Fibroblast of pulmonary artery (primary cell): ENCODE data around the gene RNF224.

Experiments used
- DNase-seq: peaks from one replicate; pipeline ENCODE4 v3.0.0-alpha.2; 2010; ENCODE audit warnings: low read depth
- H3K4me3 ChIP-seq: replicated peaks from 2 replicates; pipeline ENCODE4 v1.5.1; 2011; ENCODE audit warnings: low read depth, mild to moderate bottlenecking, control low read depth, low read length, moderate library complexity
- TF ChIP-seq, protein P1 (sequence below): IDR thresholded peaks from 2 replicates; pipeline ENCODE4 v1.5.1; 2011; ENCODE audit warnings: mild to moderate bottlenecking, control low read depth, low read length, inconsistent platforms; ENCODE audit errors: missing control alignments

Gene RNF224

DNA sequence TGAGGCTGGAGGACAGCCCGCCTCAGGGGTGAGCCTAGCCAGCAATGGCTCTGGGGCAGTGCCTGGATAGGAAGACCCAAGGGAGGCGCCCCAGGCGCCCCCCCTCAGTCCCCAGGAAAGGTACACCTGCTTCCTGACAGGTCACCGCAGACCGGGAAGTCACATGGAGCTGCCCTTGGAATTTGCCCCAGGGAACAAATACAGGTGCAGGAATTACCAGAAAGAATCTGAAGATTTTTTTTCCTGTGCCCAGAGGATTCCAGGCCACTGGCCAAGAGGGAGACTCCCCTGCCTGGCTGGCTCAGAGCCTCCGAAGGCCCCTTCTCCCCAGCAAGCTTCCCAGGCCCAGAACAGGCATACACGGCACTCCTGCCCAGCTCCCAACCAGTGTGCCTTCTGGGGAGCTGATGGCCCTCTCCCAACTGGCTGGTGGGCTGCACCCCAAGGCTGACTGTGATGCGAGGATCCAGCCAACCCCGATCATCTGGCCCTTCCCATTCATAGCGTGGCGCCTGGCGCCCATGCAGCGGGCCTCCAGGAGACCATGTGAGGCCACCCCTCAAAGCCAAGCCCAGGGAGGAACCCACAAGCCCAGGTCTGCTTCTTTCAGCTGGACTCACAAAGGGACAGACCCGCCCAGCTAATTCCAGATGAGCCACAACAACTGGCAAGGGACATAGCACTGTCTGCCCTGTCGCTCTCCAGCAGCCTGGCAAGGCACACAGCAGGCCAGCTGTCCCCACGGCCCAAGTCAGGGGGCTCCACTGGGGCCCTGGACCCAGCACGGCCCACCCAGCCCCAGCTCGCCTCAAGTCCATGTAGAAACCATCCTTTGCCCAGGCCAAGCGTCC, 29.0 kb upstream of the RNF224 start:
- no peak for DNase-seq
- TF ChIP-seq, protein P1, sequence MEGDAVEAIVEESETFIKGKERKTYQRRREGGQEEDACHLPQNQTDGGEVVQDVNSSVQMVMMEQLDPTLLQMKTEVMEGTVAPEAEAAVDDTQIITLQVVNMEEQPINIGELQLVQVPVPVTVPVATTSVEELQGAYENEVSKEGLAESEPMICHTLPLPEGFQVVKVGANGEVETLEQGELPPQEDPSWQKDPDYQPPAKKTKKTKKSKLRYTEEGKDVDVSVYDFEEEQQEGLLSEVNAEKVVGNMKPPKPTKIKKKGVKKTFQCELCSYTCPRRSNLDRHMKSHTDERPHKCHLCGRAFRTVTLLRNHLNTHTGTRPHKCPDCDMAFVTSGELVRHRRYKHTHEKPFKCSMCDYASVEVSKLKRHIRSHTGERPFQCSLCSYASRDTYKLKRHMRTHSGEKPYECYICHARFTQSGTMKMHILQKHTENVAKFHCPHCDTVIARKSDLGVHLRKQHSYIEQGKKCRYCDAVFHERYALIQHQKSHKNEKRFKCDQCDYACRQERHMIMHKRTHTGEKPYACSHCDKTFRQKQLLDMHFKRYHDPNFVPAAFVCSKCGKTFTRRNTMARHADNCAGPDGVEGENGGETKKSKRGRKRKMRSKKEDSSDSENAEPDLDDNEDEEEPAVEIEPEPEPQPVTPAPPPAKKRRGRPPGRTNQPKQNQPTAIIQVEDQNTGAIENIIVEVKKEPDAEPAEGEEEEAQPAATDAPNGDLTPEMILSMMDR: no peak
- H3K4me3 ChIP-seq: no peak overlapping the region

DNA sequence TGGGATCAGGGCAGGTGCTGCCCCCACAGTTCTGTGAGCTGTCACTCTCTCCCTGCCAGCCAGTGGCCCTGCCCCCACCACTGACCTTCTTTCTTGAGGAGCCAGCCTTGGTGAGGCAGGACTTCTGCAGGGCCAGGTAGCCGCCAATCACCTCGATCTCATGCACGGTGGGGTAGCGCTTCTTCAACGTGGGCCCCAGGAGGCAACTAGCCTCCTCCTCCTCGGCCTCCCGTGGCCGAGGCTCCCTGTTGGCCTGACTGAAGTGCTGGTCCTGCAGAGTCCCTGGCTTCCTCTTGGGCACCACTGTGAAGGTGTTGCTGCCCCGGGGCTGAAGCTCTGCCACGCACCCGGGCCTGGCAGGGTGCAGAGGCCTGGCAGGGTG, 28.4 kb upstream of the RNF224 start:
- peak overlapping the region; percentile 46 for H3K4me3 ChIP-seq
- TF ChIP-seq, protein P1: no peak
- no peak for DNase-seq

DNA sequence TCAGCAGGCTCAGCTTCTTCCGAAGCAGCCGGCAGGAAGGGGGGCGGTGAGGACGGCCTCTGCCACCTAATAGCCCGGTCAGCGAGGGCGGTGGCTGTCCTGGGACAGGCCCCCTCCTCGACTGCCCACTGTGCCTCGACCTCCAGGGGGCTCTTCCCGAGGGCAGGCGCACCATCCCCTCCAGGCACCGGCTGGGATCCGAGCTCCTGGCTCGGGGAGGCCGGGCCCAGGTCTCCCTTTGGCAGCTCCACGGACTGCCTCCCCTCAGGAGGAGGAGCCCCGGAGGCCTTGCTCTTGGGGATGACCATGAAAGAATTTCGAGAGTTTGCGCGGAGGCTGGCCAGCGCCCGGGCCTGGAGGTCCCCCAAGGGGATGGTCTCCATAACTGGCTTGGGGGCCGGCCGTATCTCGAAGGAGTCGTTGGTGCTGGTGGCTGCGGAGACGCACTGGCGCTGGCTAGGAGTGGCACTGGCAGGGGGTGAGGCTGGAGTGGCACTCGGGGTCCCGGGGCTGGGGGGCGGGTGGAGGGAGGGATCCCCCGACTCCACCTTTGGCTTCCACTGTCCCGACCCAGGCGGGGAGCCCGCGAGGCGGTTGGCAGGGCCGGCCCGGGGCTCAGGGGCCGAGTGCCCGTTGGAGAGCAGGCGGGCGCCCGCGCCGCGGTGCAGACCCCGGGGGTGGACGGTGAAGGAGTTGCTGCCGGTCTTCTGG, 27.7 kb upstream of the RNF224 start:
- TF ChIP-seq, protein P1: no peak
- H3K4me3 ChIP-seq: peak overlapping the region; percentile 46
- peak; percentile 25 for DNase-seq

DNA sequence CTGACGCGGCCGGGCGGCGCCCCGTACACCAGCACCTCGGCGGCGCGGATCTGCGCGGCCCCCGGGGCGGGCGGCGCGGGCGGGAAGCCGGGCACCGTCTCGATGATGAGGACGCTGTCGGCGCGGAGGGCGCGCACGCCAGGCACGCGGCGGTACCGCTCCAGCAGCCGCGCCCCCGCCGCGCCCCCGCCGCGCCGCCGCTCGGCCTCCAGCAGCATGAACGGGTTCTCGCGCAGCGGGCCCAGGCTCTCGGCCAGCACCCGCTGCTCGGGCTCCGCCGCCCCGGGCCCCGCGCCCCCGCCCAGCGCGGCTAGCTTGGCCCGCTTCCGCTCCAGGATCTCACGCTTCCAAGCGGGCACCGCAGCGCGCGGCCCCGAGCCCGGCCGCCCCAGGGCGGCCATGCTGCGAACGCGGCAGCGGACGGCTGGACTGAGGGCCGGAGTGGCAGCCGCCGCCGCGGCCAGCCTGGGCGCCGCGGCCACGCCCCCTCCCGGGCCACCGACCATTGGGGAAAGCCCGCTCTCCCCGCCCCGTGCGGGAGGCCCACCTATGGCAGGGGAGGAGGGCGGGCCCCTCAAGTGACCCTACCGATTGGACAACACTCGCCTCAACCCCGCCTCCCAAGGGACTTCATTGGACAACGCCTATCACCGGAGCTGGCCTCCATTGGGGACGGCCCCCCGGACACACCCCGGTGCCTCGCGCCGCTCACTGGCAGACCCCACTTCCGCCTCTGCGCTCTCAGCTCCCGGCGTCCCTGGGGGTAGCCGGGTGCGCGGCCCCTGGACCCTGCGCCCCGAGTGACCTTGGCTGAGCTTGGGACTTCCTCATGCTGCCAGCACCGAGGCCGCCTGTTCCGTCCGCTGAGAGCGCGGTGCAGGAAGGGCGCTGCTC, 26.7 kb upstream of the RNF224 start, which contains the start of gene TPRN:
Gene TPRN, minus strand, starts transcription at position 431 of the 894 bp plus-strand sequence. Its CDS starts 30 bp downstream, at position 401.
- TF ChIP-seq, protein P1: no peak
- peak; percentile 99 for DNase-seq
- H3K4me3 ChIP-seq: peak within 1 kb of the TSS; percentile 69

DNA sequence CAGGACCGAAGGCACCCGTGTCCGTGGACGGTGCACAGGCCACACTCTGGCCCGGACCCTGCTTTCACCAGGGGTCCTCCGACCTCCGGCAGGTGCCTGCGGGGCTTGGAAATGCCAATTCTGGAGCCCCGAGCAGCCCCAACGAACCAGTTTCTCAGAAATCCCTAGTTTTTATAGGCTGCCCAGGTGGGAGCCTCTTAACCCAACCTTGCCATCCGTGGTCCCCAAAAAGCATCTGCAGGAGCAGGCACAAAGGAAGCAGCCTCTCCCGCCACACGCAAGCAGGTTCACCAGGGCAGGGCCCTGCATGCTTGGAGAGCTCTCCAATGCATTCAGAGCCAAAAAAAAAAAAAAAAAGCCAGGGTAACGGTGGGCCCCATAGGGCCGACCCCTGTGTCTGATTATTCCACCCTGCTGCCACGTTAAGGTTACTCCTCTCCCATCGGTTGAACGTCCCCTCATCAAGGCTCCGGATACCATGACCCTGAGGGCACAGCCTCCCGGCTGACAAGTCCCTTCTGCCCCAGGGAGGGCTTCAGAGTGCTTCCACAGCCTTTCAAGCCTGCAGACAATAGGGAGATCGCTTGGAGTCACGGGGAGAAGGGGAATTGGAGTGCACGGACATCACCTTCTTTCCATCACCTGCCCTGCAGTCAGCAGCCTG, 26.0 kb upstream of the RNF224 start:
- TF ChIP-seq, protein P1: no peak
- no peak for DNase-seq
- peak overlapping the region; percentile 69 for H3K4me3 ChIP-seq

DNA sequence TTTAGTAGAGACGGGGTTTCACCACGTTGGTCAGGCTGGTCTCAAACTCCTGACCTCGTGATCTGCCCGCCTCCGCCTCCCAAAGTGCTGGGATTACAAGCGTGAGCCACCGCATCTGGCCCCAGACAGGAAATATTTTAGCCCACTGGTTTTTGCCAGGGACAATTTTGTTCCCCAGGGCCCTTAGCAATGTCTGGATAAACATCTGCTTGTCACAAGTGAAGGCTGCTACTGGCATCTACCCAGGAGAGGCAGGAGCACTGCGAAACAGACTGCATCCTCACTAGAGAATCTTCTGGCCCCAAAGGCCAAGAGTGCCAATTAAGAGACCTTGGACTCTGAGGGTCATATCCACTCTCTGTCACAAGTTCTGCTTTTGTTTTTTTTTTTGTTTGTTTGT, 24.3 kb upstream of the RNF224 start:
- H3K4me3 ChIP-seq: no peak overlapping the region

More for the DNA sequence above, 24.3 kb upstream of the RNF224 start:
- TF ChIP-seq, protein P1: no peak
- DNase-seq: no peak
